Stimulated activated CD4-positive, alpha-beta T cell treated with anti-CD3 and anti-CD28 coated beads, Interleukin-4, amount 100 ng/mL, for 48 hours (primary cell): ENCODE measurements around the gene CDH18.

Experiments used
- DNase-seq, 2 donors: peaks; one replicate each; pipeline ENCODE4 v3.0.0-alpha.2; 2020; ENCODE audit warnings: low read depth in 2 of 2

CDH18 gene

GRCh38 chr5:19733612-19734495 is 254.1 kb downstream of the CDH18 start:
- no peak for DNase-seq

- DNase-seq = no peak
Measured at GRCh38 chr5:19728571-19728970, 259.4 kb downstream of the CDH18 start.

GRCh38 chr5:19719109-19719508 is 268.9 kb downstream of the CDH18 start:
- DNase-seq = no peak

GRCh38 chr5:19713740-19714139 is 274.3 kb downstream of the CDH18 start:
- no peak for DNase-seq

- no peak for DNase-seq
Measured at GRCh38 chr5:19709403-19709802, 278.6 kb downstream of the CDH18 start.

GRCh38 chr5:19706776-19707175 is 281.2 kb downstream of the CDH18 start:
- DNase-seq = no peak

DNA sequence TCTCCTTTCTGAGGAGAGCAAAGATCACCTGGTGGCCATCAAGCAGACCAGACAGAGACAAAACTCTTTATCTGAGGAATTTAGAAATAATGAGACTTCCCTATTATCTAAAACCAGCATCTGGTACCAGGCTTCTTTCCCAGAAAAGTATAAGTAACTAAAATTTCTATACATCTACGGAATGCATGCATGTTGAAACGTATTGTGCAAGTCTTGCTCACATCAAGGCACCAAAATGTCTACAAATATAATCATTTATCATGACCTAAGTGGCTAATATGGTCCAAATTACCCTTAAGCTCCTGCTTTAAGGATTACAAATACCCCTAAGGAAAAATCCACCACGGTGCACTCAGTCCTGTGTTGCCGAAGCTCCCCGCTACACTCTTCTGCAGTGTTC is 286.3 kb downstream of the CDH18 start:
- DNase-seq = no peak

- DNase-seq = no peak
Measured at GRCh38 chr5:19694949-19695611, 292.9 kb downstream of the CDH18 start.

DNA sequence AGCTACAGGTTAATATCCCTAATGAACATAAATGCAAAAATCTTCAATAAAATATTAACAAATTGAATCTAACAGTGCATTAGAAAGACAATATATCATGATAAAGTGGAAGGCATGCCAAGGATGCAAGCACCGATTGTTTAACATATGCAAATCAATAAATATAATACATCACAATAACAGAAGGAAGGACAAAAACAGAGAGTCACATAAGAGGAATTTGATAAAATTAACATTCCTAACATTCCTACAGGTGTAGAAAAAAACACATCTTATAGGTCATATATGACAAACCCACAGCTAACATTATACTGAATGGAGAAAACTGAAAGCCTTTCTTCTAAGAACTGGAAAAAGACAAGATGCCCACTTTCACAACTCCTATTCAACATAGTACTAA is 297.0 kb downstream of the CDH18 start:
- DNase-seq = no peak

- no peak for DNase-seq
Measured at GRCh38 chr5:19685473-19685872, 302.5 kb downstream of the CDH18 start.

DNA sequence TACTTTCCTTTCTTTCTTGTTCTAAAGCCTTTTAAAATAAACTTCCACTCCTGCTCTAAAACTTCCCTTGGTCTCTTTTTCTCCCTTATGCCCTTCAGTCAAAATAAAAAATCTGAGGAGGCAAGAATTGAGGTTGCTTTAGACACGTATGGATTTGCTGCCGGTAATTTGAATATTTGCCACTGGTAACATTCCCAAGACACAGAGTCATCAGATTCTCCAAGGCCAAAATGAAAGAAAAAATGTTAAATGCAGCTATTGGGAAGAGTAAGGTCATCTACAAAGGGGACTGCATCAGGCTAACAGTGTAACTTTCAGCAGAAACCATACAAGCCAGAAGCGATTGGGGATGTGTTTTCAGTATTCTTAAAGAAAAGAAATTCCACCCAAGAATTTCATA is 311.1 kb downstream of the CDH18 start:
- no peak for DNase-seq

DNA sequence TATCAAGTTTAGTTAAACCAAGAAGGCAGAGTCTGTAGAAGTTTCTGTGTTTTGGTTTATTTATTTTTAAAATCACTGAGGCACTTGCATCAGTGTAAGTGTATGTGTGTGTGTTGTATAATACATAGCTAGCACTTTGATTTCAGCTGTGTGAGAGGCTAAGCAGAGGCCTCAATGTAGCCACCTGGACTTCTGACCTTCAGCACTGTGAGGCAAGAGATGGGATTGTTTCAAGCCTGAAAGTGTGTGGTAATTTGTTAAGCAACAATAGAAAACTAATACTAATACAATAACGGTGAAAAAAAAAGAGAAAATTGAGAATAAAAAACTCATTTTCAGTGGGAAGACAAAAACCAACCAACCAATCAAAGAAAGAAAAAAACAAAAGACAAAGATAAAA is 327.3 kb downstream of the CDH18 start:
- no peak for DNase-seq

- DNase-seq = no peak
Measured at GRCh38 chr5:19655627-19656026, 332.4 kb downstream of the CDH18 start.

GRCh38 chr5:19638461-19638860 is 349.5 kb downstream of the CDH18 start:
- no peak for DNase-seq

DNA sequence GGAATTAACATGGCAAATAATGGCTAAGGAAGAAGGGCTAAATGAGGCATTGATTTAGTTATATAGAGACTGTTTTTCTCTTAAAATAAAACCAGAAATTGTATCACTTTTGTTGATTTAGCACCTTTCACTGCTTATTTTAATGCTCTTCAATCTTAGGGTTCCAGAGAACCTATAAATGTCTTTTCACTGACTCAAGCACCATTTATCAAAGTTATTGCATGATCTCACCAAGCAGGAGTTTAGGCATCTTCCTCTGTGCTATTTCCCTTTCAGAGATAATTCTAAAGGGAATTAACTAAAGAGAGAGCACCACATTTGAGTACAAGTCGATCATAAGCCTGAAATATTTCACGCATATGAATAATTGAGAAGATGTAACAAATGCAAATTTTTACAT is 357.1 kb downstream of the CDH18 start:
- DNase-seq = no peak

DNA sequence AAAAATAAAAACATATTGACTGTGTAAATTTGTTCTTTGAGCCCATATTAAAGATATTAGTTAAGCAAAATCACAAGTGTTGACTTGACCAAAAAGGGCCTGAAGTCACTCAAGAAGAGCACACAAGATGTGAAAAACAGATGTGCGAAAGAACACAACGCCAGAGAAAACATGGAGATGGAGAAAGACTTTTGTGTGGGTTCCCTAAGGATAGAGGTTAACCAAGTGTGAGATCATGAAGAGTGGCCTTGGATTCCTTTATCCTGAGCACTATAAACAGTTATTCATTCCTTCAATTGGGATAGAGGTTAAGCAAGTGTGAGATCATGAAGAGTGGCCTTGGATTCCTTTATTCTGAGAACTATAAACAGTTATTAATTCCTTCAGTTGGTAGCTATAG is 361.8 kb downstream of the CDH18 start:
- DNase-seq = no peak

- no peak for DNase-seq
Measured at GRCh38 chr5:19625562-19625961, 362.4 kb downstream of the CDH18 start.

DNA sequence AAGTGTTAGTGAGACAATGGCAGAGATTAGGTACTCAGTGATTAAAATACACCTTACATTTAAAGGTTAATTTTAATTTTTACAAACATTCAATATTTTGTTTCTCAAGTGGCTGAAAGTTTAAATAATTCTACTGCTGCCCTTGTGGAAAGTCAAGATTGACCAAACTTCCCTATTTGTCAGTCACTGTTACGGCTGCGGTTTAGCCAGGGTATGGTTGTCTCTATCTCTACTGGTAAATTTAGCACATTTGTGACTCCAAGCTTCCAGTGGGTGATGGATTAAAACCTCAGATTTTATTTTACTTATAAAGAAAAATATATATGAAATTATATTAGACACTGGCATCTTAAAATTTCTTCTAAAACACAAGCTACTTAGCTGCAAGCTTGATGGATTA is 368.4 kb downstream of the CDH18 start:
- DNase-seq = no peak

GRCh38 chr5:19616701-19617215 is 371.2 kb downstream of the CDH18 start:
- no peak for DNase-seq

- no peak for DNase-seq
Measured at GRCh38 chr5:19615661-19616060, 372.3 kb downstream of the CDH18 start.

DNA sequence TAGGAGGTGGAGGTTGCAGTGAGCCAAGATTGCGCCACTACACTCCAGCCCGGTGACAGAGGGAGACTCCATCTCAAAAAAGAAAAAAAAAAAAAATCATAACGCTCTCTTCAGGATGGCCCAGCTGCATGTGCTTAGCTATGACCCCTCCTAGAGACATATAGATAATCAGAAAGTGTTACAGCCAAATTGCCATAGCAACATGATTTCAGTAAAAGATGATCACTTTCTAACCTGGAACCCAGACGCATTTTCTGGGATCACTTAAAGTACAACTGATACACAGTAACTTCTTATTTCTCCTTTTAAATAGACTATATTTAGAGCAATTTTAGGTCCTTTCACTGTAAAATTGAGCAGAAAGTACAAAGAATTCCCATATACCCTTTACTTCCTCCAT is 372.9 kb downstream of the CDH18 start:
- DNase-seq = no peak

DNA sequence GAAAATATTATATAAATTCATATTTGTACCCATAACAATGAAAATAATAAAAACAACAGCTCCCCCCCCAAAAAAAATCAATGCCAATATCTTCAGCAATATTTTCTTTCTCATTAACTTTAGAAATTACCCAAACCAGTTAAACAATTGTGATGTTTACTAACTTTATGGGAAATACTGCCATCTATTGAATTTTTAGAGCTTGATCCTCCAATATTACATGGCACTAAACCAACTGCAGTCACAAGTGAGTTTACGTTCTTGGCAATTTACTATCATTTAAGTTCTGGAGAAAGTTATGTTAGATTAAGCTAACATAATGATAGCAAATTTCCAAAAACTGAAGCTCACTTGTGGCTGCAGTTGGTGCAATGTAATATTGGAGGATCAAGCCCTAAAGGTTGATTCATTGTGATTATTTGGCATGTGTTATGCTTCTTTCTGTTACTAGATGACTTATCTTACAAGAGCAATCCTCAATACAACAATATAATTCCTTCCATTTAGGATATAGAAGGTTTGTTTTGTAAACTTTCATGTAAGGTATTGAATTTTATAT is 379.5 kb downstream of the CDH18 start:
- DNase-seq = no peak
